ENCODE results near the gene TMC4. TPM values are rescaled to one million over a fixed set of nuclear protein-coding genes. Genes with fewer than 3 reads are reported as not detected.

The TMC4 gene
- total and polyA plus RNA-seq, 7 experiments from 2014 or later, result 0.20 to 5.9 (median 1.1) TPM; not detected in 3

DNA sequence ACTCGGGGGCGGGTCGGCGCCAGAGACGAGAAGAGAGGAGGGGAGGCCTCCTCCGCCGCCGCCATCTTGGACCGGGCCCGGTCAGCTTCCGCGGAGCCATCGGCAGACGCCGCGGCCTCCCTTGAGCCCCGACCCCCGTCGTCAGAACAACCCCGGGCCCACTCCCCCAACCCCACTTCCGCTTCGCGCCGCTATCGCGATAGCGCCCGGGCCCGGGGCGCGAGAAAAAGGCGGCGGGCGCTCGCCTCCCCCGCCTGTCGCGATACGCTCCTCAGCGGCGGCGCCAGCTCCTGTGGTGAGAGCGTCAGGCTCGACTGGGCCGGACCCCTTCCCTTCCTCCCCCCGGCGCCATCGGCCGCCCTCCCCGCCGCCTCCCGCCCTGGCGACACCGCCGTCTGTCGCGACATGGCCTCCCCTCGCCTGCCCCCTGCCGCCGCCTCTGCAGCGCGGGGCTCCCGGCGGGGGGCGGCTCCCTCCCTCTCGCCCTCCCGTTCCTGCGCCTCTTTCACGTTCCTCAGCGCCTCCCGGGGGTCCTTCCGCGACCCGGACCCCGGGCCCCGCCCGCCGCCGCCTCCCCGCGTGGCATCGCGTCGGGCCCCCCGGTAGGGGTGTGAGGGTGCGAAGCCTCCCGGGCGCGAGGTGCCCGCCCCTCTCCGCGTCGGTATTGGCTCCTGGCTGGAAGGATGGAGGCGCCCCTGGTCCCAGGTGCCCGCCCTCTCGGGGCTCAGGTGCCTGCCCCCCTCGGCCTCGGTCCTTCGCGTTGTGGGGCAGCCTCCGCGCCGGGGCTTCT lies 35.1 kb downstream of the TMC4 start, which contains the start of gene CNOT3:
Gene CNOT3 (plus strand): TSS at position 64 of the 790 bp plus-strand sequence. CDS start 5,217 bp downstream, outside the sequence.
- Mint-ChIP-seq H3K27ac (peak within 1 kb of the TSS; percentile 85 to 94 (median 92)), H3K4me1 (peaks cover 38 to 60% (median 47%) of the 10 kb centered on the region in 7 donors), H3K27me3 (no peaks in the 10 kb centered on the region), H3K36me3 (peaks cover 0 to 13% (median 4%) of the 10 kb centered on the region in 5 donors), H3K4me3 (peak within 1 kb of the TSS; percentile 87 to 98 (median 90)), H3K9me3 (peaks cover 0 to 3% (median 0%) of the 10 kb centered on the region in 11 donors)
- intact Hi-C loops (cut with micrococcal nuclease), result loop anchor here (1.0 to 10.0 kb wide), 11 partner anchors 21 to 1467 kb away; partner anchors contain the start of genes LENG1 (in 2 of the 2), LENG9 (in 2 of the 2), MYADM (in 2 of the 2) and NDUFA3 (in 2 of the 2)
- Histone ChIP-seq H3K4me1 (ENCODE audit: control insufficient read depth in 2 of 2, insufficient read depth in 2 of 2, low read length in 2 of 2) (peaks cover 19 to 30% of the 10 kb centered on the region in 2 donors), H3K4me3 (ENCODE audit: low read length) (peak within 1 kb of the TSS; percentile 66), H3K27me3 (ENCODE audit: control insufficient read depth in 2 of 2, insufficient read depth in 2 of 2, low read length in 2 of 2) (no peaks in the 10 kb centered on the region), H3K9me3 (ENCODE audit: control insufficient read depth in 2 of 3, low read length in 3 of 3) (no peaks in the 10 kb centered on the region), H3K27ac (ENCODE audit: low read depth, low read length) (peak within 1 kb of the TSS; percentile 97), H3K36me3 (ENCODE audit: control insufficient read depth in 2 of 3, insufficient read depth in 3 of 3, low read length in 3 of 3) (peaks cover 0 to 24% (median 5%) of the 10 kb centered on the region in 3 experiments)
- CTCF ChIA-PET, result interaction anchor here (1.0 to 1.9 kb wide), 5 partner anchors 19 to 97 kb away, joined by 4 to 7 read pairs (median 5); partner anchors contain the start of genes LENG1 and MBOAT7
- POLR2A ChIA-PET, result interaction anchor here (0.5 to 9.6 kb wide), 11 partner anchors 10 to 1517 kb away, joined by 3 to 173 read pairs (median 12); partner anchors contain the start of genes LENG1, LENG8, MBOAT7 and MYADM
- ATAC-seq (no peak), DNase-seq (peak in 2 of 9 donors; percentile 45 to 53)

DNA sequence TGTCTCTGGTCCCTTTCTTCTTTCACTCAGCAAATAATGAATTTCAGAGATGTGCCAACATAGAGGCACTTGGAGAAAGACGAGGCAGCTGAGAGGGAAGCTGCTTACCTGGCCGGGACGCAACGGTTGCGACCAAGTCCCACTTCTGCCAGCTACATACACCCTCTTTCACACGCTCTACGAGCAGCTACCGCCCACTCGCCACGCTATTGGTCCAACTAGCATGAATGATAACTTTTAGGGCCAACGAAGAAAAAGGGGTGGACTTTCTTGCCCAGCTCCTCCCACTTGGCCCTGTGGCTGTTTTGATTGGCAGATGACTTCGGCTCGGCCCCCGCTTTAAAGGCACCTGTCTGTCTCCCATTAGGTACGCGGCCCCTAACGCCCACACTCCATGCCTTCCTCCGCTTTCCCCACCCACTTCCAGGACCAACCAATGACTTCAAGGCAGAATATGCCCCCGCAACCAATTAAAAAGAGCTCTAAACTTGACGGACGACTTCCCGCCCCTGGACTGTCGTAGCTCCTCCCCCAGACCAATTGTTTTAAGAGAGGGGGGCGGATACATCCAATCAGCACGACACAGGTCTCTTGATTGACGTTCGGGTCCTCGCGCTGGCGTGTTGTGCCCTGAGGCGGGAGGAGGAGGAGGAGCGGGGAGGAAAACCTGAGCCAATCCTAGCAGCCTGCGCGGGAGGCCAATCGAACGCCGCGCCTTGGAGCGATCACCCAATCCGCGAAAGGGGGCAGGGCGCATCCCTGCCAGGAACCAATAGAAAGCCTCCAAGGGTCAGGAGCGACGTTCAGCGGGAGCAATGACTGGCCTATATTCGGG lies 35.9 kb downstream of the TMC4 start:
- H3K9me3 Mint-ChIP-seq, result peaks cover 0 to 3% (median 0%) of the 10 kb centered on the region in 11 donors
- H3K27me3 Mint-ChIP-seq, result no peaks in the 10 kb centered on the region
- peaks cover 31 to 59% (median 45%) of the 10 kb centered on the region in 7 donors for H3K4me1 Mint-ChIP-seq
- CTCF ChIA-PET, result interaction anchor here (0.6 to 1.9 kb wide), 8 partner anchors 18 to 112 kb away, joined by 3 to 7 read pairs (median 4); partner anchors contain the start of genes LENG1, MBOAT7, PRPF31 and TFPT
- H3K27me3 ChIP-seq (ENCODE audit: control insufficient read depth in 2 of 2, insufficient read depth in 2 of 2, low read length in 2 of 2), result no peaks in the 10 kb centered on the region
- H3K4me3 ChIP-seq (ENCODE audit: low read length), result peak overlapping the region; percentile 66
- peaks cover 19 to 30% of the 10 kb centered on the region in 2 donors for H3K4me1 ChIP-seq (ENCODE audit: control insufficient read depth in 2 of 2, insufficient read depth in 2 of 2, low read length in 2 of 2)
- H3K36me3 ChIP-seq (ENCODE audit: control insufficient read depth in 2 of 3, insufficient read depth in 3 of 3, low read length in 3 of 3), result peaks cover 0 to 16% (median 0%) of the 10 kb centered on the region in 3 experiments
- POLR2A ChIA-PET, result interaction anchor here (0.5 to 9.6 kb wide), 18 partner anchors 11 to 1518 kb away, joined by 3 to 173 read pairs (median 6); partner anchors contain the start of genes LENG1, LENG8, MBOAT7 and MYADM
- DNase-seq (peak; percentile 90 to 100 (median 100)), ATAC-seq (peak; percentile 88)
- peak overlapping the region; percentile 87 to 98 (median 90) for H3K4me3 Mint-ChIP-seq
- intact Hi-C loops (cut with micrococcal nuclease), result loop anchor here (1.0 to 10.0 kb wide), 11 partner anchors 22 to 1468 kb away; partner anchors contain the start of genes LENG1 (in 2 of the 2), LENG9 (in 2 of the 2), MYADM (in 2 of the 2) and NDUFA3 (in 2 of the 2)
- H3K27ac ChIP-seq (ENCODE audit: low read depth, low read length), result peak overlapping the region; percentile 97
- peak overlapping the region; percentile 55 to 92 (median 86) for H3K27ac Mint-ChIP-seq
- H3K36me3 Mint-ChIP-seq, result peaks cover 0 to 7% (median 0%) of the 10 kb centered on the region in 5 donors
- H3K9me3 ChIP-seq (ENCODE audit: control insufficient read depth in 2 of 3, low read length in 3 of 3), result no peaks in the 10 kb centered on the region

DNA sequence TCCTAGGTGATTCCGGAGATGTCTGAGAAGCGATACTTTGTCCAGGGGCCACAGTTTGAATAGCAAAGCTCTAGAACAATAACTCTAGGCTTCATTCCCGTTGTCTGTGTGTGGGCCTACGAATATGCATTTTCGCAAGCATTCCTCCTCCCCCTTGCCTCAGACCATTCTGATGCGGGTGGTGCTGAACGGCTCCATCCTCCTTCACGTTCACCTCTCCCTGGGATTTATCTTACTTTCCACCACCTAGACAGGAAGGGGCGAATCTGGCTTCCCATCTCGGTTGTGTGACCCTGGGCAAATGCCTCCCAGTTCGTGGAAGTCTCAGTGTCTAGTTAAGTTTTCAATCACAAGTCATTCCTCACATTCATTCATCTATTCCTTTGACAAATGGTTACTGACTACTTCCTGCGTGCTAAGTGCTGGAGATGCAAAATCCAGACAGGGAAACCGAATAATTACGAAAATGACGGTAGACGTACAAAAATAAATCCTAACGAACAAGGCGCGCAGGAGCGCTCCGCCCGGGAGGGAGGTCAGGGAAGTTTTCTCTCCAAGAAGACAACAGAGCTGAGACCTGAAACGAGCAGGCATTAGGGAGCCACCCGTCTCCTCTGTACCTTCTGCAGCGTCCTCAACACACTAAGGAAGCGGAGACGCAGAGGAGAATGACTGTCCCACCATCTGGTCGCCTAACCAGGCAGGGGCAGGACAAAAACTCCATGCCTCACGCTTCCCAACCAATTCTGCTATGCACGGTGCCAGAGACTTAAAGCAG lies 36.7 kb downstream of the TMC4 start:
- Mint-ChIP-seq H3K4me1 (peaks cover 24 to 51% (median 38%) of the 10 kb centered on the region in 7 donors), H3K4me3 (peak overlapping the region; percentile 87 to 98 (median 90)), H3K9me3 (peaks cover 0 to 1% (median 0%) of the 10 kb centered on the region in 11 donors), H3K27me3 (no peaks in the 10 kb centered on the region), H3K36me3 (peaks cover 0 to 6% (median 0%) of the 10 kb centered on the region in 5 donors), H3K27ac (peak overlapping the region; percentile 55 to 92 (median 86))
- Histone ChIP-seq H3K27me3 (ENCODE audit: control insufficient read depth in 2 of 2, insufficient read depth in 2 of 2, low read length in 2 of 2) (no peaks in the 10 kb centered on the region), H3K36me3 (ENCODE audit: control insufficient read depth in 2 of 3, insufficient read depth in 3 of 3, low read length in 3 of 3) (peaks cover 0 to 16% (median 0%) of the 10 kb centered on the region in 3 experiments), H3K4me3 (ENCODE audit: low read length) (peak overlapping the region; percentile 57), H3K27ac (ENCODE audit: low read depth, low read length) (peak overlapping the region; percentile 50), H3K9me3 (ENCODE audit: control insufficient read depth in 2 of 3, low read length in 3 of 3) (no peaks in the 10 kb centered on the region), H3K4me1 (ENCODE audit: control insufficient read depth in 2 of 2, insufficient read depth in 2 of 2, low read length in 2 of 2) (peaks cover 19 to 30% of the 10 kb centered on the region in 2 donors)
- intact Hi-C loops (cut with micrococcal nuclease), result loop anchor here in 1 of 2 donors (10.0 kb wide), 1 partner anchor 329 kb away; the partner anchor contains the start of gene LENG9
- ChIA-PET CTCF (interaction anchor here (0.8 to 1.9 kb wide), 6 partner anchors 18 to 99 kb away, joined by 3 to 7 read pairs (median 4); partner anchors contain the start of genes LENG1, PRPF31 and TFPT), POLR2A (interaction anchor here (0.8 to 9.6 kb wide), 13 partner anchors 17 to 1503 kb away, joined by 3 to 173 read pairs (median 7); partner anchors contain the start of genes LENG1, LENG8, MBOAT7 and MYADM)
- DNase-seq, result peak in 1 of 9 donors; percentile 23
- ATAC-seq, result no peak

DNA sequence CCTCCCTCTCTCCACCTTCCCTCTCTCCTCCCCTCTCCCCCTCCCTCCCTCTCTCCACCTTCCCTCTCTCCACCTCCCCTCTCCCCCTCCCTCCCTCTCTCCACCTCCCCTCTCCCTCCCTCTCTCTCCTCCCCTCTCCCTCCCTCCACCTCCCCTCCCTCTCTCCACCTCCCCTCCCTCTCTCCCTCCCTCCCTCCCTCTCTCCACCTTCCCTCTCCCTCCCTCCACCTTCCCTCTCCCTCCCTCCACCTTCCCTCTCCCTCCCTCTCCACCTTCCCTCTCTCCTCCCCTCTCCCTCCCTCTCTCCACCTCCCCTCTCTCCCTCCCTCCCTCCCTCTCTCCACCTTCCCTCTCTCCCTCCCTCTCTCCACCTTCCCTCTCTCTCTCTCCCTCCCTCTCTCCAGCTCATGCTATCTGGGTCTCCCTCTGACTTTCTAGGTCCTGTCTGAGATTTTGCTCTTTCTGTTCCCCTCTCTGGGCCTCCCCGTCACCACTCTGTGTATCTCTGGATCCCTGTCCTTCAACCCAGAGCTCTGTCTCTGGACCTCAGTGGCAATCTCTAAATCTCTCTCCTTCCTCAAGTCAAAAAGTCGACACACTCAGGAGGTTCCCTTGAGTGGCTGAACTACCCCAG lies 38.9 kb downstream of the TMC4 start:
- H3K4me3 Mint-ChIP-seq, result peak overlapping the region in 1 of 10 donors; percentile 24
- Histone ChIP-seq H3K9me3 (ENCODE audit: control insufficient read depth in 2 of 3, low read length in 3 of 3) (no peaks in the 10 kb centered on the region), H3K27ac (ENCODE audit: low read depth, low read length) (no peak overlapping the region), H3K4me3 (ENCODE audit: low read length) (no peak overlapping the region), H3K36me3 (ENCODE audit: control insufficient read depth in 2 of 3, insufficient read depth in 3 of 3, low read length in 3 of 3) (peaks cover 0 to 29% (median 3%) of the 10 kb centered on the region in 3 experiments), H3K4me1 (ENCODE audit: control insufficient read depth in 2 of 2, insufficient read depth in 2 of 2, low read length in 2 of 2) (peaks cover 14 to 16% of the 10 kb centered on the region in 2 donors), H3K27me3 (ENCODE audit: control insufficient read depth in 2 of 2, insufficient read depth in 2 of 2, low read length in 2 of 2) (no peaks in the 10 kb centered on the region)
- CTCF ChIA-PET, result no interaction called here
- H3K9me3 Mint-ChIP-seq, result peaks cover 0 to 1% (median 0%) of the 10 kb centered on the region in 11 donors
- intact Hi-C loops (cut with micrococcal nuclease), result loop anchor here in 1 of 2 donors (10.0 kb wide), 1 partner anchor 331 kb away; the partner anchor contains the start of gene LENG9
- DNase-seq (no peak), ATAC-seq (no peak)
- peaks cover 0 to 9% (median 0%) of the 10 kb centered on the region in 5 donors for H3K36me3 Mint-ChIP-seq
- H3K27ac Mint-ChIP-seq, result peak overlapping the region in 4 of 9 donors; percentile 49 to 80 (median 68)
- H3K4me1 Mint-ChIP-seq, result peaks cover 18 to 29% (median 21%) of the 10 kb centered on the region in 7 donors
- H3K27me3 Mint-ChIP-seq, result no peaks in the 10 kb centered on the region
- POLR2A ChIA-PET, result interaction anchor here (0.6 to 6.1 kb wide), 2 partner anchors 18 to 734 kb away, joined by 6 to 86 read pairs; partner anchors contain the start of genes PRPF31 and TFPT
